TTC549 (cell line): Measurements from ENCODE around the gene RNF215.
A peak's percentile ranks its signal among the peaks of the same experiment; 100 is the strongest.

Experiments used
- FAIRE-seq: peaks from 2 replicates; lab custom pipeline; 2012; peaks lifted over from hg19 to GRCh38; lab: Jason Lieb, UNC

The RNF215 gene

DNA sequence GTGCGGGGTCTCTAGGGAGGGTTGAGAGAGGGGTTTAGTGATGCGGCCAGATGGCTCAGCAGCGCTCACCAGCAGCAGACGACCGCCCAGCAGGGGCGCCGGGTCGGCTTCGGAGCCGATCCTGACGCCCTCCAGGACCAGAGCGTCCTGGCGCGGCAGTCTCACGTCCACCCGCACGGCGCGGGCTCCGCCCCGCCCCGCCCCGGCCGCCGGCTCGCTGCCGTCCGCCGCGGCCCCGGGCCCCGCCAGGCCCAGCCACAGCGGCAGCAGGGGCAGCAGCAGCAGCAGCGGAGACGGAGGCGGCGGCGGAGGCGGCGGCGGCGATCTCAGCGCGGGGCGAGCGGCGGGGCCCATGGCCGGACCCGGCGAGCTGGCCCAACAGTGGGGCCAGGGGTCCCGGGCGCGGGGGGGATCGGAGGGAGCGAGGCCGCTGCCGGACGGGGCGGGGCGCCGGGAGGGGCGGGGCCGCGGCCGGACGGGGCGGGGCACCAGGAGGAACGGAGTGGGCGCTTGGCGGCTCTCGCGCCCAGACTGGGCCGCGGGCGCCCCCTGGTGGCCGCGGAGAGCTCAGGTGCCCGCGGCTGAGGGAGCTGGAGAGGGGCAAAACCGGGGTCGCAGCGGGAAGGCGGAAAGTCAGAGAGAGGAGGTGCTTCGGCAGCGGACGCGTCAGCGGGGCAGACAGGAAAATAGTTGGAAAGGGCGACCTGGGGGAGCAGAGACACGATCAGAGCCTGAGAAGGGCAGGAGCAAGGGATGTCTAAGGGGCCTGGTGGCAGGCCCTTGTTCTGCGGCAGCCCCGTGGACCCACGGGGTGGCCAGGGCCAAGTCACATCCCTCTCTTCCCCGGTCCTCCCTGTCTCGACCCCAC is at the start of gene RNF215:
Gene RNF215 (minus strand): TSS at position 452 of the 868 bp plus-strand sequence. CDS start 98 bp downstream, at position 354.
- no peak for FAIRE-seq

DNA sequence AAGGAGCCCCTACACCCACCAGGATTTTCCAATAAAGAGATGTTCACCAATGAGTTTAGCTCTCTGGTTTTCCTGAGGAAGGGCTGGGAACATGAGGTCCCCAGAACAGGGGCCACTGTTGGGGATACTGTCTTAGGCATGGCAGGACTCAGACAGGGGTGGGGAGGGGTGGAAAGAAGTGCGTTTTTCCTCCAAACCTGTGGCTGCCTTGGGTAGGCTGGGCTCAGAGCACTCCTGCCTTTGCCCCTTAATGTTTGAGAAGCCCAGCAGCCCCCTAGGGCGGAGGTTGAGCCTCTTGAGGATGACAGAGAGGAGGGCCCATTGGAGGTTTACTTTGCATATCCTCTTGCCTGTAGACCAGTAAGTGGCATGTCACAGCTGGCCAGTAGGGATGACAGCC is 49.0 kb upstream of the RNF215 start:
- FAIRE-seq = no peak

DNA sequence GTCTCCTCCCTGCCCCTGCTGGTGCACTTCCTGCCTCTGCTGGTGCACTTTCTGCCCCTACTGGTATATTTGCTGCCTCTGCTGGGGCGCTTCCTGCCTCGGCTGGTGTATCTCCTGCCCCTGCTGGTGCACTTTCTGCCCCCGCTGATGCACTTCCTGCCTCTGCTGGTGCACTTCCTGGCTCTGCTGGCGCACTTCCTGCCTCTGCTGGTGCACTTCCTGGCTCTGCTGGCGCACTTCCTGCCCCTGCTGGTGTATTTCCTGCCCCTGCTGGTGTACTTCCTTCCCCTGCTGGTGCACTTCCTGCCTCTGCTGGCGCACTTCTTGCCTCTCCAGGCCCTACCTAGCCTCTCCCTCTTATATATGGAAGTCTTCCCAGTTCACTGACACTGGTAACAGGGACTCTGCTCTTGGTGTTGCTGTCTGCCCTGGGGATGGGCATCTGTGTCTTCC is 48.5 kb upstream of the RNF215 start:
- FAIRE-seq = no peak

DNA sequence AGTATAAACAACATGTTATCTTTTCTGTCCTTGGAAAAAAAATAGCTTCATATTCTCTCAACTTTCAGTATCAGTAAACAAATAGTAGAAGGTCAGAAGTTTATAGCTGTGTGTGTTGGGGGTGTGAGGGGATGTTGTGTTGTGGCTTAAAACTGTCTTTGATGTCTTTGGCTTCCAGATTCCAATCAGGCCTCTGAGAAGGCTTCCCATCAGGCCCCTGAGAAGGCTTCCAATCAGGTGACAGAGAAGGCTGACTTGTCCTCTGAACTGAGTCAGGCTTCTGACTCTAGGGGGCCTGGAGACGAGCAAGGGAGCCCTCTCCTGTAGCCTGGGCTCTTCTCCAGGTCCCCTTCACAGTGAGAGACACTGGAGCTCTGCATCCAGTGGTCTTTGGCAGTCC is 47.6 kb upstream of the RNF215 start:
- FAIRE-seq = no peak

DNA sequence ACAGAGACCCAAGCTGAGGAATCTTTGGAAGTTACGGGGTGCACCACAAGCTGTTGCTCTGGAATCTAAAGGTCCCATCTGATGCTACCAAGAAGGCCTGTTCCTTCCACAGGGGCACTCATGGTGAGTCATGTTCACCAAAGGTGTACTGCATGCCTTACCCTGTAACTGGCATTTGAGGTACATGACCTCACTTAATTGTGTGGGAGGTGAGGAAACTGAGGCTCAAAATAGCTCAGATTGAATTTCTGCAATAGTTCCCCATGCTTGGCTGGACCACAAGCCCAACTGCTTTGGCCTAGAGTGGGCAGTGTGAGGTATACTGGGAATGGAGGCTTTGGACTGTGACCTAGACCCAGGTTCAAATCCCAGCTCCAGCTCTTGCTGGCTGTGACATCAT is 46.6 kb upstream of the RNF215 start:
- no peak for FAIRE-seq

DNA sequence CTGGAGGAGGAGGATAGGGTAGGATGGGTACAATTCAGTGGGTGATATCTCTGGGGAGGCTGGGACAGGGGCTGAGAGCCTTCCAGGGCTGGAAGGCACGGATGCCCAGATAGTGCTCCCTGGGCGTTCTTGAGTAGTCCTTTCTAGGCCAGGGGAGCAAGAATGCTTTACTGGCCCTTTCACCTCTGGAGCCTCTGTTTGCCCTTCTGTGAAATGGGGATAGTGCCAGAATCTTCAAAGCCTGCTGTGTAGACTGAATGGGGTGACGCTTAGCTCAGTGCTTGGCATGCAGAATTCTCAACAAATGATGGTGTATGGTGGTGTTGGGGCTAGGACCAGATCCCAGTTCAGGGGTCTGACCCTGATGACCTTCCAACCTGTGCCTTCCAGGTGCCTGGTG is 46.0 kb upstream of the RNF215 start:
- FAIRE-seq = no peak

- FAIRE-seq = no peak
Observed at GRCh38 chr22:30432520-30432919, 45.3 kb upstream of the RNF215 start.

DNA sequence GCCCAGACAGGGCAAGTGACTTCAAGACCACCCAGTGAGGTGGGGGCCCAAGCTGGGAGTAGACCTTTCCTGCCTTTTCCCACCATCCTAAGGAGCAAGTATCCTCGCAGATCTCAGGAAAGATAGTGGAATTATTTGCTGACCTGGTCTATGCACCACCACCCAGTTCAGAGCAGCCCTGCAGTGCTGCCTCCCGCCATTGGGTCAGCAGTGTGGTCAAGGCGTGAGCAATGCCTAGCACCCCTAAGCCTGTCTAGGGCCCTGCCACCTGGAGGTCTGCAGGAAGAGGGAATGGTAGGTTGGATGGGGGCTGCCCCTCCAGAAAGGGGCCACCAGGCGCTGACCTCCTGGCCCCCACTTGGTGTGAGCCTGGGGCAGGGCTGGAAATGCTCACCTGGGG is 44.9 kb upstream of the RNF215 start:
- FAIRE-seq = no peak

DNA sequence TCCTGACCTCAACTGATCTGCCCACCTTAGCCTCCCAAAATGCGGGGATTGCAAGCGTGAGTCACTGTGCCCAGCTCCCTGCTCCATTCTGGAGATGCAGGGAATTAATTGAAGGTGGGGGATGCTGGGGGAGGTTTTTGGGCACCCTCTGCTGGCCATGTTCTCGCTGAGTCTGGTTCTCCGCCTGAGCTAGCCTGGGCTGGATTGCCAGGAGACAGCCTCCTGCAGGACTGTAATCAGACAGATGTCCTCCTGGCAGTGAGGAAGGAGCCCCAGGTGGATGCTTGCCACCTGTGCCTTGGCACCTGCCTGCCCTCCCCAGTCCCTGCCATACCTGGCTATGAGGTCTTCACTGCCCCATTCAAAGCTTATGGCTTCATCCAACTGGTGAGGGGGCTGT is 43.7 kb upstream of the RNF215 start:
- FAIRE-seq = no peak

DNA sequence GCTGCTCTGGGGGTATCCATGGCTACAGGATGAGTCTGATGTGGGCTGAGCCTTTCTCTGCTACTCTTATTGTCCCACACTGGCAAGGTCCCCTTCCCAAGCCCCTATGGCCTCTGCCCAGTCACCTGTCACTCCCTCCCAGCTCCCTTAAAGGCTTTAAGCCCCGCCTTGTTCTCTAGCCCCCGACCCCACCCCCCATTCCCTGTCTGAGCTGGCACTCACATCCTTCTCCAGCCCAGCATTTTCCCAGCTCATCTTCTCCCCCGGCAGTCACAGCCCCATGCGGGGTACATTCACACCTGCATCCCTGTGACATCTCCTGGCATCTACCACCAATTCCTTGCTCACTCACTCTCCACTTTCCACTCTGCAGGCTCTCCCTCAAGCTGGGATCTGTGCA is 42.7 kb upstream of the RNF215 start:
- no peak for FAIRE-seq

GRCh38 chr22:30427871-30428270 is 40.7 kb upstream of the RNF215 start:
- no peak for FAIRE-seq

DNA sequence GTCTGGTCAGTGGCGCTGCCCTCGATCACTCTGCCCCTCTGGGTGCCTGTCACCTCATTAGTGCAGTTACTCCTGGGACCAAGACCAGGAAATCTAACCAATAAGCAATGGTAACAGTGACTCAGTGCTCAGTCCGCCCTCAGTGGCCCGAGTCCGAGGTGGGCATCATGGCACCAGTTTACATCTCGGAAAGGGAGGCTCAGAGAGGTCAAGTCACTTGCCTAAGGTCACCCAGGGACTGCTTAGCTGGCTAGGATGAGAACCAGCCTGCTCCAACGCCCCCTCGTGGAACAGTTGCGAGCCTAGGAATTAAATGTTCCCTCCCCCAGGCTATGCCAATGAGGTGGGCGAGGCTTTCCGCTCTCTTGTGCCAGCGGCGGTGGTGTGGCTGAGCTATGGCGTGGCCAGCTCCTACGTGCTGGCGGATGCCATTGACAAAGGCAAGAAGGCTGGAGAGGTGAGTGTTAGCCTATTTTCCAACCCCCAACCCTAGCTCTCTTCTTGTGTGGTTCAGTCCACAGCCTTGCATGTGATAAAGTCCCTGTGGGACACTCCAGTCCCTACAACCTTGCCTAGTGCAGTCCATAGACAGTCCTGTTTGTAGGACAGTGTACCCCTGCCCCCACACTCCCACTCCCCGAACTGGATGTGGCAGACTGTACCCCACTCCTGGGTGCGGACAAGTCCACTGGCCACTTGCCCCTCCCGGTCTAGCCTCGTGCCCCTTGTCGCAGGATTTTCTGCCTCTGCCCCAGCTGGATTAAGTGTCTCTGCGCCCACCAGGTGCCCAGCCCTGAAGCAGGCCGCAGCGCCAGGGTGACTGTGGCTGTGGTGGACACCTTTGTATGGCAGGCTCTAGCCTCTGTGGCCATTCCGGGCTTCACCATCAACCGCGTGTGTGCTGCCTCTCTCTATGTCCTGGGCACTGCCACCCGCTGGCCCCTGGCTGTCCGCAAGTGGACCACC is 39.5 kb upstream of the RNF215 start:
- FAIRE-seq = no peak

DNA sequence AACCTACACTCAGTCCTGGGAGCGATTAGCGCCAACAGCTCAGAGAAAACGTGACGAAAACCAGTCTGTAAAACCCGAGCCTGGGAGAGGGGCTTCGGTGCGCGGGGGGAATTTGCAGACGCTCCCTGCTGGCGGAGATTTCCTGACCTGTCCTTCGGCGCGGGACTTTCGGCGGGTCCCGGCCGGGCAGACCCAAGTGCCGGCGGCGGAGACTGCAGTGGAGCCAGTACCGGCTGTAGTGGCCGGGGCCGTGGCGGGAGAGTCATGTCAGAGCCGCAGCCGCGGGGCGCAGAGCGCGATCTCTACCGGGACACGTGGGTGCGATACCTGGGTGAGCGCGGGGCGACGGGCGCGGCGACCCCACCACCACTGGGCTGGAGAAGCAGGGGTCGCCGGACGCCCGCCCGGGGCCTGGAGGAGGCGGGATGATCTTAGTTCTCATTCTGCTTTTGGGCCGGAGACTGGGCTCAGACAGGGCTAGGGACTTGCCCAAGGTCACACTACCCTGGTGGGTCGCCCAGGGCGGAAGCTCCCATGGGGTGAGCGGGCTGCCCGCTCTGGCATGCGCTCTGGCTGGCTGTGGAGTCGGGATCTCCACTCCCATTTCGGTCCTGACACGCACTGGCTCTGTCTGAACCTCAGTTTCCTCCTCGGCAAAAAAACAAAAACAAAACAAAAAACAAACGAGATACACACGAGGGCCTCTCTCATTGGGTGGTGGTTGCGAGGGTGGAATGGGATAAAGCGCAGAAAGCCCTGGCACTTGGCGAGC is 38.6 kb upstream of the RNF215 start, which contains the start of gene MTFP1:
Gene MTFP1 (plus strand): TSS at position 153 of the 772 bp plus-strand sequence. CDS start 112 bp downstream, at position 265.
- no peak for FAIRE-seq

GRCh38 chr22:30425327-30425615 is 38.1 kb upstream of the RNF215 start:
- no peak for FAIRE-seq

GRCh38 chr22:30424534-30425326 is 37.5 kb upstream of the RNF215 start:
- FAIRE-seq = no peak

DNA sequence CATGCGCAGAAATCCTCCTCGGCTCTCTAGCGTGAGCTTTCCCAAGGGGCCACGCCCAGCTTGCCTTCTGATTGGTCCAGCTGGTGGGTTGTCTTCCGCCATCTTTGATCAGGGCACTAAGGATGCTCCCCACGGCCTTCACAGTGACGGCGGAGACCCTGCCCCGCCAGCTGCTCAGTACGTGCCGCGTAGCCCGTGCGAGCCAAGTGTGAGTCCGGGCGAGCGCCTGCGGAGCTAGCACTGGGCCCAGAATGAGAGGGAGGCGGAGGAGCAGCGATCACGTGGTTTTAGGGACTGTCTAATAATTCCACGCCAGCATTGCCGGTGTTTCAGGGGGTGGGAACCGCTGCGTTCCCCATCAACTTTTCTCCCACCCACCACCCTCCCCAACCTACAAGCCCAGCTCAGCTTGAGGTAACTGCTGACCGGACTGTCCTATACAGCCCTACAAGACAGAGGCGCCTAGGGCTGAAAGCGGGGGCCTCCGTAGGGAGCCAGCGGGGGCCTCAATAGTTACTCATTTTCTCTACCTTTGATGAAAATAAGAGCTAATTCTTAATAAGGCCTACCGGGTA is 36.8 kb upstream of the RNF215 start:
- peak; percentile 69 for FAIRE-seq

- FAIRE-seq = no peak
Observed at GRCh38 chr22:30423301-30423958, 36.2 kb upstream of the RNF215 start.

DNA sequence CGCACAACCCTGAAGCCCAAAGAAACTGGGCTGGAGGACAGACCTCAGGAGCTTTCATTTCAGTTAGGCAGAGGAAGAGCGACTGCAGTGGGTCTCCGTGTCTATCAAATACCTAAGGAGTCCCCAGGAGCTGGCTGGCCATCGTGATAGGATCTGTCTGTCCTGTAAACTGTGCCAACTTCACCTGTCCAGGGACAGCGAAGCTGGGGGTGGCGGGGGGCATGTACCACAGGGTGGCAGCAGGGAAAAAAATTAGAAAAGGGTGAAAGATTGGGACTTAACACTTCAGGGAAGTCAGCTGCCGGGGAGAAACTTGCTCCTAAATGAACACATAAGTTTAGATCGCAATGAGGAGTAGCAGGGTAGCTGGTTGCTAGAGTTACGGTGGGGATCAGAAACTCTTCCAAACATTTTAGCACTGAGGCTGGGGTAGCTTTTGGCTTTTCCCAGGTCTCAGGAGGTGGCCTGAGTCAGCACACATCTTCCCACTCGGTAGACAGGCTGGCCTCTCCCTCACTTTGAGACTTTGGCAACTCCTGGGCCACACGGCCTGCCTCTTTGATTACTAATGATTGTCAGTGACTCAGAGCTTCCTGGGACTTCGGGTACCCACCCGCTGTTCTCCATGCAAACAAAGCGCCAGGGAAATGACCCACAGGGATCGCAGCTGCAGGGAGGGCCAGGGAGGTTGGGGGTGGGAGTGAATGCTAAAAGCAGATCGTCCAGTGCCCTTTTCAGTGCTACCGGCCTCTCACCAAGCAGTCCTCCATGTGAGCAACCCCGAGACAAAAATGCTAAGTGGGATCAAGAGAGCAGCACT is 35.5 kb upstream of the RNF215 start:
- no peak for FAIRE-seq

- no peak for FAIRE-seq
Observed at GRCh38 chr22:30421695-30422480, 34.7 kb upstream of the RNF215 start.
